GM23338 (cell line): ENCODE data around the gene CFAP44. TPM values are rescaled to one million over a fixed set of nuclear protein-coding genes. Genes with fewer than 3 reads are reported as not detected.

Experiments used
- ATAC-seq: fragments of 200-7000 bp; cut with Tn5 transposase; 3 replicates; pipeline ENCODE4 v1.9.1; 2020
- DNase-seq: peaks from one replicate; pipeline ENCODE4 v3.0.0-alpha.2; 2015; ENCODE audit warnings: low spot score
- H2AFZ ChIP-seq: fragments of 200-600 bp; sonication (generic); 2 replicates; pipeline ENCODE4 v1.8.0; 2016; ENCODE audit warnings: antibody characterized with exemption, mild to moderate bottlenecking, moderate library complexity
- H3F3A ChIP-seq: fragments of 200-600 bp; sonication (generic); replicated peaks from 2 replicates; pipeline ENCODE4 v1.8.0; 2017; ENCODE audit warnings: antibody characterized with exemption, mixed run types, low read depth
- H3K27ac ChIP-seq: fragments of 200-600 bp; sonication (generic); 2 replicates; pipeline ENCODE4 v1.6.1; 2016; ENCODE audit warnings: low read depth
- H3K27me3 ChIP-seq: fragments of 200-600 bp; sonication (generic); 2 replicates; pipeline ENCODE4 v1.8.0; 2016; ENCODE audit warnings: mild to moderate bottlenecking, mixed run types, moderate library complexity; ENCODE audit not compliant: insufficient read depth
- H3K36me3 ChIP-seq: fragments of 200-600 bp; sonication (generic); 2 replicates; pipeline ENCODE4 v1.8.0; 2016; ENCODE audit warnings: mild to moderate bottlenecking; ENCODE audit not compliant: insufficient read depth
- H3K4me1 ChIP-seq: fragments of 200-600 bp; sonication (generic); 2 replicates; pipeline ENCODE4 v1.8.0; 2016; ENCODE audit warnings: mild to moderate bottlenecking, moderate library complexity; ENCODE audit not compliant: insufficient read depth
- H3K4me2 ChIP-seq: fragments of 200-600 bp; sonication (generic); 2 replicates; pipeline ENCODE4 v1.7.1; 2017; ENCODE audit warnings: mixed run types
- H3K4me3 ChIP-seq: fragments of 200-600 bp; sonication (generic); 2 replicates; pipeline ENCODE4 v1.6.1; 2016; ENCODE audit warnings: mixed run types
- H3K79me2 ChIP-seq: fragments of 200-600 bp; sonication (generic); replicated peaks from 2 replicates; pipeline ENCODE4 v1.8.0; 2017; ENCODE audit warnings: mild to moderate bottlenecking; ENCODE audit not compliant: insufficient read depth
- H3K9me2 ChIP-seq: fragments of 200-600 bp; sonication (generic); 2 replicates; pipeline ENCODE4 v1.8.0; 2017; ENCODE audit not compliant: insufficient read depth
- H4K20me1 ChIP-seq: fragments of 200-600 bp; sonication (generic); replicated peaks from 2 replicates; pipeline ENCODE4 v1.8.0; 2017; ENCODE audit warnings: mild to moderate bottlenecking; ENCODE audit not compliant: insufficient read depth
- H3K27ac Mint-ChIP-seq: 2 replicates; pipeline ENCODE4 v1.8.0; 2020; ENCODE audit warnings: inconsistent platforms, mild to moderate bottlenecking, moderate library complexity, mixed read lengths
- H3K27me3 Mint-ChIP-seq: 3 replicates; pipeline ENCODE4 v1.8.0; 2022; ENCODE audit warnings: low read depth, mild to moderate bottlenecking, moderate library complexity, mixed read lengths, inconsistent platforms; ENCODE audit not compliant: insufficient read depth, poor library complexity
- H3K36me3 Mint-ChIP-seq: 3 replicates; pipeline ENCODE4 v1.8.0; 2021; ENCODE audit warnings: low read depth, mild to moderate bottlenecking, inconsistent platforms, moderate library complexity, mixed read lengths
- H3K4me1 Mint-ChIP-seq: 3 replicates; pipeline ENCODE4 v1.8.0; 2020; ENCODE audit warnings: mild to moderate bottlenecking, inconsistent platforms, mixed read lengths
- H3K4me3 Mint-ChIP-seq: 3 replicates; pipeline ENCODE4 v1.8.0; 2021; ENCODE audit warnings: moderate library complexity, mild to moderate bottlenecking, inconsistent platforms, mixed read lengths
- H3K9me3 Mint-ChIP-seq: 3 replicates; pipeline ENCODE4 v1.8.0; 2020; ENCODE audit warnings: moderate library complexity, mild to moderate bottlenecking, inconsistent platforms, mixed read lengths
- CREB1 ChIP-seq: fragments of 250-450 bp; sonication (Bioruptor Pico); IDR thresholded peaks from 2 replicates; pipeline ENCODE4 v1.5.0; 2020; ENCODE audit warnings: low read depth, mild to moderate bottlenecking, moderate library complexity
- EZH2 ChIP-seq: fragments of 200-600 bp; sonication (generic); IDR thresholded peaks from one replicate; pipeline ENCODE4 v1.8.0; 2017; ENCODE audit warnings: antibody characterized with exemption, mild to moderate bottlenecking, low read depth; ENCODE audit not compliant: unreplicated experiment
- NANOG ChIP-seq: IDR thresholded peaks from 2 replicates; pipeline ENCODE4 v1.6.1; 2016; ENCODE audit warnings: antibody characterized with exemption, borderline replicate concordance
- STAT1 ChIP-seq: IDR thresholded peaks from one replicate; pipeline ENCODE4 v1.6.1; 2016; ENCODE audit warnings: antibody characterized with exemption; ENCODE audit not compliant: unreplicated experiment
- ZNF331 ChIP-seq: fragments of 250-450 bp; sonication (Bioruptor Pico); IDR thresholded peaks from 2 replicates; pipeline ENCODE4 v1.5.0; 2020; ENCODE audit warnings: low read depth, mild to moderate bottlenecking, moderate library complexity
- polyA plus RNA-seq: library from polyadenylated mRNA; unstranded; fragments of >200 nt; fragmentation: Nextera tagmentation; extraction: Ambion mirVana; gene quantifications from 2 replicates; pipeline ENCODE4 v1.2.1, GENCODE V29; 2016
- total RNA-seq: library from RNA; depleted of rRNA; stranded (reverse); fragments of >200 nt; shearing (Covaris generic); gene quantifications from 2 replicates; pipeline ENCODE4 v1.2.3, GENCODE V29; 2014
- TF ChIP-seq, protein P1 (sequence below): IDR thresholded peaks from one replicate; pipeline ENCODE4 v1.6.1; 2018; ENCODE audit warnings: antibody characterized with exemption; ENCODE audit not compliant: unreplicated experiment
- TF ChIP-seq, protein P2 (sequence below): fragments of 250-450 bp; sonication (Bioruptor Pico); IDR thresholded peaks from 2 replicates; pipeline ENCODE4 v1.5.0; 2020; ENCODE audit warnings: mild to moderate bottlenecking, moderate library complexity

The CFAP44 gene
- total and polyA plus RNA-seq, 2 experiments from 2014 or later = 0.39 to 0.73 TPM

DNA sequence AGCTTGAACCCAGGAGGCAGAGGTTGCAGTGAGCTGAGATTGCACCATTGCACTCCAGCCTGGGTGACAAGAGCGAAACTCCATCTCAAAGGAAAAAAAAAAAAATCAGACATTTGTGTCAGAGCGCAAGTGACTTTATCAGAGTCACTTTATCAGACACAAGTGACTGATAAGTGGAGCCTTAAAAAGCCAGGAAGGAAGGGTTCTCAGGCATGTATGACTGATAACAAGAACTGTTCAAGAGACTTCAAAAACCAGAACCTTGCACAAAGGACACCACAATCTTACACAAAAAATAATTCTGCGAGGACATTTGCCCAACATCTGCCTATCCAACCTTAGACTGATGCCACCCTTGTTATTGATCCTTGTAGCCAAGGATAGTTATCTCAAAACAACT is 13.3 kb upstream of the CFAP44 start:
- DNase-seq (no peak), ATAC-seq (no peak)
- Histone ChIP-seq H4K20me1 (no peaks in the 10 kb centered on the region), H3F3A (no peaks in the 10 kb centered on the region), H3K4me3 (no peak overlapping the region), H3K9me2 (no peaks in the 10 kb centered on the region), H3K4me1 (no peaks in the 10 kb centered on the region), H3K4me2 (no peak overlapping the region), H3K79me2 (no peaks in the 10 kb centered on the region), H3K27me3 (no peaks in the 10 kb centered on the region), H2AFZ (no peak overlapping the region), H3K27ac (no peak overlapping the region), H3K36me3 (no peaks in the 10 kb centered on the region; the same call in none of the 2 replicates)
- peaks cover 37% of the 10 kb centered on the region for H3K36me3 Mint-ChIP-seq
- peaks cover 4% of the 10 kb centered on the region for H3K27me3 Mint-ChIP-seq
- no peak overlapping the region for H3K4me3 Mint-ChIP-seq
- H3K4me1 Mint-ChIP-seq = no peaks in the 10 kb centered on the region
- TF ChIP-seq, protein P1, sequence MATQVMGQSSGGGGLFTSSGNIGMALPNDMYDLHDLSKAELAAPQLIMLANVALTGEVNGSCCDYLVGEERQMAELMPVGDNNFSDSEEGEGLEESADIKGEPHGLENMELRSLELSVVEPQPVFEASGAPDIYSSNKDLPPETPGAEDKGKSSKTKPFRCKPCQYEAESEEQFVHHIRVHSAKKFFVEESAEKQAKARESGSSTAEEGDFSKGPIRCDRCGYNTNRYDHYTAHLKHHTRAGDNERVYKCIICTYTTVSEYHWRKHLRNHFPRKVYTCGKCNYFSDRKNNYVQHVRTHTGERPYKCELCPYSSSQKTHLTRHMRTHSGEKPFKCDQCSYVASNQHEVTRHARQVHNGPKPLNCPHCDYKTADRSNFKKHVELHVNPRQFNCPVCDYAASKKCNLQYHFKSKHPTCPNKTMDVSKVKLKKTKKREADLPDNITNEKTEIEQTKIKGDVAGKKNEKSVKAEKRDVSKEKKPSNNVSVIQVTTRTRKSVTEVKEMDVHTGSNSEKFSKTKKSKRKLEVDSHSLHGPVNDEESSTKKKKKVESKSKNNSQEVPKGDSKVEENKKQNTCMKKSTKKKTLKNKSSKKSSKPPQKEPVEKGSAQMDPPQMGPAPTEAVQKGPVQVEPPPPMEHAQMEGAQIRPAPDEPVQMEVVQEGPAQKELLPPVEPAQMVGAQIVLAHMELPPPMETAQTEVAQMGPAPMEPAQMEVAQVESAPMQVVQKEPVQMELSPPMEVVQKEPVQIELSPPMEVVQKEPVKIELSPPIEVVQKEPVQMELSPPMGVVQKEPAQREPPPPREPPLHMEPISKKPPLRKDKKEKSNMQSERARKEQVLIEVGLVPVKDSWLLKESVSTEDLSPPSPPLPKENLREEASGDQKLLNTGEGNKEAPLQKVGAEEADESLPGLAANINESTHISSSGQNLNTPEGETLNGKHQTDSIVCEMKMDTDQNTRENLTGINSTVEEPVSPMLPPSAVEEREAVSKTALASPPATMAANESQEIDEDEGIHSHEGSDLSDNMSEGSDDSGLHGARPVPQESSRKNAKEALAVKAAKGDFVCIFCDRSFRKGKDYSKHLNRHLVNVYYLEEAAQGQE = no peak
- TF ChIP-seq STAT1 (no peak), EZH2 (no peak), ZNF331 (CRISPR knock-in tag) (no peak), NANOG (no peak), CREB1 (CRISPR knock-in tag) (no peak)
- TF ChIP-seq, protein P2, sequence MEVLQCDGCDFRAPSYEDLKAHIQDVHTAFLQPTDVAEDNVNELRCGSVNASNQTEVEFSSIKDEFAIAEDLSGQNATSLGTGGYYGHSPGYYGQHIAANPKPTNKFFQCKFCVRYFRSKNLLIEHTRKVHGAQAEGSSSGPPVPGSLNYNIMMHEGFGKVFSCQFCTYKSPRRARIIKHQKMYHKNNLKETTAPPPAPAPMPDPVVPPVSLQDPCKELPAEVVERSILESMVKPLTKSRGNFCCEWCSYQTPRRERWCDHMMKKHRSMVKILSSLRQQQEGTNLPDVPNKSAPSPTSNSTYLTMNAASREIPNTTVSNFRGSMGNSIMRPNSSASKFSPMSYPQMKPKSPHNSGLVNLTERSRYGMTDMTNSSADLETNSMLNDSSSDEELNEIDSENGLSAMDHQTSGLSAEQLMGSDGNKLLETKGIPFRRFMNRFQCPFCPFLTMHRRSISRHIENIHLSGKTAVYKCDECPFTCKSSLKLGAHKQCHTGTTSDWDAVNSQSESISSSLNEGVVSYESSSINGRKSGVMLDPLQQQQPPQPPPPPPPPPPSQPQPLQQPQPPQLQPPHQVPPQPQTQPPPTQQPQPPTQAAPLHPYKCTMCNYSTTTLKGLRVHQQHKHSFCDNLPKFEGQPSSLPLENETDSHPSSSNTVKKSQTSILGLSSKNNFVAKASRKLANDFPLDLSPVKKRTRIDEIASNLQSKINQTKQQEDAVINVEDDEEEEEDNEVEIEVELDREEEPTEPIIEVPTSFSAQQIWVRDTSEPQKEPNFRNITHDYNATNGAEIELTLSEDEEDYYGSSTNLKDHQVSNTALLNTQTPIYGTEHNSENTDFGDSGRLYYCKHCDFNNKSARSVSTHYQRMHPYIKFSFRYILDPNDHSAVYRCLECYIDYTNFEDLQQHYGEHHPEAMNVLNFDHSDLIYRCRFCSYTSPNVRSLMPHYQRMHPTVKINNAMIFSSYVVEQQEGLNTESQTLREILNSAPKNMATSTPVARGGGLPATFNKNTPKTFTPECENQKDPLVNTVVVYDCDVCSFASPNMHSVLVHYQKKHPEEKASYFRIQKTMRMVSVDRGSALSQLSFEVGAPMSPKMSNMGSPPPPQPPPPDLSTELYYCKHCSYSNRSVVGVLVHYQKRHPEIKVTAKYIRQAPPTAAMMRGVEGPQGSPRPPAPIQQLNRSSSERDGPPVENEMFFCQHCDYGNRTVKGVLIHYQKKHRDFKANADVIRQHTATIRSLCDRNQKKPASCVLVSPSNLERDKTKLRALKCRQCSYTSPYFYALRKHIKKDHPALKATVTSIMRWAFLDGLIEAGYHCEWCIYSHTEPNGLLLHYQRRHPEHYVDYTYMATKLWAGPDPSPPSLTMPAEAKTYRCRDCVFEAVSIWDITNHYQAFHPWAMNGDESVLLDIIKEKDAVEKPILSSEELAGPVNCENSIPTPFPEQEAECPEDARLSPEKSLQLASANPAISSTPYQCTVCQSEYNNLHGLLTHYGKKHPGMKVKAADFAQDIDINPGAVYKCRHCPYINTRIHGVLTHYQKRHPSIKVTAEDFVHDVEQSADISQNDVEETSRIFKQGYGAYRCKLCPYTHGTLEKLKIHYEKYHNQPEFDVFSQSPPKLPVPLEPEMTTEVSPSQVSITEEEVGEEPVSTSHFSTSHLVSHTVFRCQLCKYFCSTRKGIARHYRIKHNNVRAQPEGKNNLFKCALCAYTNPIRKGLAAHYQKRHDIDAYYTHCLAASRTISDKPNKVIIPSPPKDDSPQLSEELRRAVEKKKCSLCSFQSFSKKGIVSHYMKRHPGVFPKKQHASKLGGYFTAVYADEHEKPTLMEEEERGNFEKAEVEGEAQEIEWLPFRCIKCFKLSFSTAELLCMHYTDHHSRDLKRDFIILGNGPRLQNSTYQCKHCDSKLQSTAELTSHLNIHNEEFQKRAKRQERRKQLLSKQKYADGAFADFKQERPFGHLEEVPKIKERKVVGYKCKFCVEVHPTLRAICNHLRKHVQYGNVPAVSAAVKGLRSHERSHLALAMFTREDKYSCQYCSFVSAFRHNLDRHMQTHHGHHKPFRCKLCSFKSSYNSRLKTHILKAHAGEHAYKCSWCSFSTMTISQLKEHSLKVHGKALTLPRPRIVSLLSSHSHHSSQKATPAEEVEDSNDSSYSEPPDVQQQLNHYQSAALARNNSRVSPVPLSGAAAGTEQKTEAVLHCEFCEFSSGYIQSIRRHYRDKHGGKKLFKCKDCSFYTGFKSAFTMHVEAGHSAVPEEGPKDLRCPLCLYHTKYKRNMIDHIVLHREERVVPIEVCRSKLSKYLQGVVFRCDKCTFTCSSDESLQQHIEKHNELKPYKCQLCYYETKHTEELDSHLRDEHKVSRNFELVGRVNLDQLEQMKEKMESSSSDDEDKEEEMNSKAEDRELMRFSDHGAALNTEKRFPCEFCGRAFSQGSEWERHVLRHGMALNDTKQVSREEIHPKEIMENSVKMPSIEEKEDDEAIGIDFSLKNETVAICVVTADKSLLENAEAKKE (CRISPR knock-in tag) = no peak
- H3K27ac Mint-ChIP-seq = no peak overlapping the region
- H3K9me3 Mint-ChIP-seq = peaks cover 15% of the 10 kb centered on the region
